GM12874 (cell line): ENCODE data around the gene MYRF.

Experiments used
- CTCF ChIP-seq: IDR thresholded peaks from 2 replicates; pipeline ENCODE4 v1.5.1; 2011; ENCODE audit warnings: low read depth, mild to moderate bottlenecking, control low read depth, low read length, moderate library complexity; ENCODE audit not compliant: insufficient read depth

Gene MYRF

GRCh38 chr11:61742391-61742790 lies 10.0 kb upstream of the MYRF start:
- no peak for TF ChIP-seq CTCF

GRCh38 chr11:61743486-61744095 lies 8.8 kb upstream of the MYRF start:
- no peak for TF ChIP-seq CTCF

- TF ChIP-seq CTCF: no peak
These were observed 8.3 kb upstream of the MYRF start for GRCh38 chr11:61744181-61744580.

- no peak for TF ChIP-seq CTCF
These were observed 7.8 kb upstream of the MYRF start for GRCh38 chr11:61744609-61745156.

- TF ChIP-seq CTCF: no peak
These were observed 6.5 kb upstream of the MYRF start for GRCh38 chr11:61745781-61746441.

GRCh38 chr11:61746442-61747191 lies 5.8 kb upstream of the MYRF start:
- no peak for TF ChIP-seq CTCF
